Body of pancreas (tissue), 4 donors: Measurements from ENCODE around the gene SNX1. TPM values are rescaled to one million over a fixed set of nuclear protein-coding genes. Genes with fewer than 3 reads are reported as not detected.
"Not testable (repeated sequence)": the region's sequence is repeated elsewhere in the genome, so short reads cannot be mapped to it uniquely, and the experiment has no call there.

ENCODE experiments used
- ATAC-seq: fragments of 150-250 bp; one replicate; pipeline ENCODE4 v1.9.1; 2016
- DNase-seq, 4 donors: peaks; one replicate each; pipeline ENCODE4 v3.0.0-alpha.2; 2019
- H3K27ac ChIP-seq, 4 donors: fragments of 200-600 bp; sonication (generic); 1 replicate in 3 of 4; 2 replicates in 1 of 4; pipeline versions ENCODE4 v1.5.1 to v1.6.1; 2016 to 2019; ENCODE audit warnings: mild to moderate bottlenecking in 1 of 4, mixed read lengths in 1 of 4, moderate library complexity in 1 of 4
- H3K27me3 ChIP-seq, 2 donors: fragments of 200-600 bp; sonication (generic); one replicate each; pipeline ENCODE4 v1.6.0; 2016; ENCODE audit warnings: mild to moderate bottlenecking in 1 of 2
- H3K36me3 ChIP-seq, 2 donors: fragments of 200-600 bp; sonication (generic); replicated peaks in 1 of 2; 2 replicates each; pipeline ENCODE4 v1.5.1; 2016; ENCODE audit warnings: low read depth in 2 of 2; ENCODE audit not compliant: insufficient read depth in 1 of 2
- H3K4me1 ChIP-seq: fragments of 200-600 bp; sonication (generic); one replicate; pipeline ENCODE4 v1.6.0; 2016
- H3K4me3 ChIP-seq, 2 donors: fragments of 200-600 bp; sonication (generic); 1 replicate in 1 of 2; 2 replicates in 1 of 2; pipeline ENCODE4 v1.5.1; 2016 to 2019
- H3K9me3 ChIP-seq, 3 donors: fragments of 200-600 bp; sonication (generic); 1 replicate in 2 of 3; 2 replicates in 1 of 3; pipeline ENCODE4 v1.5.1; 2016
- CTCF ChIP-seq, 7 experiments: fragments of 450-650 bp in 4 of 7; fragments of 200-600 bp in 3 of 7; sonication (generic) in 3 of 7; IDR thresholded peaks; one replicate each; pipeline ENCODE4 v1.5.1; 2016 to 2019; ENCODE audit warnings: antibody characterized with exemption in 7 of 7
- POLR2A ChIP-seq, 3 donors: fragments of 450-650 bp; IDR thresholded peaks; one replicate each; pipeline ENCODE4 v1.6.1; 2016; ENCODE audit warnings: antibody characterized with exemption in 3 of 3, mild to moderate bottlenecking in 2 of 3
- WGBS, 2 donors: methylation state at CpG; one replicate each; pipeline ENCODE4 v1.1.5; 2017; 5-methylcytosine and 5-hydroxymethylcytosine counted together
- intact Hi-C: fragments of 100-400 bp; cut with DNase I; formaldehyde crosslinking; loops from one replicate; pipeline ENCODE4 v1.15.1; 2023
- total RNA-seq, 2 donors: library from RNA; depleted of rRNA; stranded (reverse); fragments of >200 nt; gene quantifications; one replicate each; pipeline ENCODE4 v1.1.0, GENCODE V29; 2016

The SNX1 gene
- total RNA-seq, 2 donors from 2014 or later, result 26.7 to 27.4 TPM

- no peak for DNase-seq
- peak; percentile 66 for ATAC-seq
Observed at GRCh38 chr15:64112073-64112772, 16.4 kb downstream of the SNX1 start.

GRCh38 chr15:64112904-64113303, 17.1 kb downstream of the SNX1 start:
- Histone ChIP-seq H3K4me3 (no peak overlapping the region), H3K36me3 (peaks cover 0 to 17% of the 10 kb centered on the region in 2 donors), H3K4me1 (peaks cover 29% of the 10 kb centered on the region), H3K27me3 (no peaks in the 10 kb centered on the region), H3K27ac (no peak overlapping the region), H3K9me3 (no peaks in the 10 kb centered on the region)
- TF ChIP-seq POLR2A (IDR thresholded peaks at IDR 0.05) (no peak), CTCF (IDR thresholded peaks at IDR 0.05) (no peak)
- intact Hi-C loops, result no loop called here
- ATAC-seq, result no peak
- 92 to 97% methylated on average over 1 of the region's 1 CpG for WGBS, 2 donors
- DNase-seq, result no peak

More at GRCh38 chr15:64112073-64112772, 16.4 kb downstream of the SNX1 start:
- TF ChIP-seq CTCF (IDR thresholded peaks at IDR 0.05), result no peak
- no peak for TF ChIP-seq POLR2A (IDR thresholded peaks at IDR 0.05)
- Histone ChIP-seq H3K27ac (peak overlapping the region in 1 of 4 donors; percentile 35), H3K36me3 (peaks cover 0 to 15% of the 10 kb centered on the region in 2 donors), H3K4me3 (no peak overlapping the region), H3K4me1 (peaks cover 36% of the 10 kb centered on the region), H3K9me3 (no peaks in the 10 kb centered on the region), H3K27me3 (no peaks in the 10 kb centered on the region)
- intact Hi-C loops, result no loop called here
- 34 to 45% methylated on average over 4 of the region's 4 CpGs for WGBS, 2 donors

DNA sequence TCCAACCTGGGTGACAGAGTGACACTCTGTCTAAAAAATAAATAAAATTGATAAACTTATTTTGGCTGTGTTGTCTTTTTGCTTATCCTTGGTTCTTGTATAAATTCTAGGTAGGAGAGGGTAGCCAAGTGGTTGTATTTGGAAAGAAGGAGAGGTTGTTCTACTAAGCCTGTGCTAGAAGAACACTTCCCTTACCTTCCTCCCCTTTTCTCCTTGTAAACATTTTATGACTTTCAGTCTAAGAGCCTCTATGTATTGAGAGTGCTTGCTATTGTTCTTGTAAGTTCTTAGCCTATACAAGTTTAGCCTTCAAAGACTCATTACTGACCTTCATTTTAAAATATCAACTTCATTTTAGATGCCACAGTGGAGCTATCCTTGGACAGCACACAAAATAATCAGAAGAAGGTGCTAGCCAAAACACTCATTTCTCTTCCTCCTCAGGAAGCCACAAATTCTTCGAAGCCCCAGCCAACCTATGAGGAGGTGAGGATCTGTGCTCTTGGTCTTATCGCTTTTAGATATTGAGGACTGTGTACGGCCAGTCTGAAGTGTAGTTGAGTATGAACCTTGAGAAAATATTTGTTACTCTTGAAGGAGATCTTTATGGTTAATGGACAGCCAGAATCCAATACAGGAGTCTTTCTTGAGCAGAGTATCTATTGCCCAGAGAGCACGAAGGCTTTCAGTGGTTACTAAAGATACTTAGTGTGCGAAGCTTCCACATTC, 22.1 kb downstream of the SNX1 start:
- no peak for ATAC-seq
- TF ChIP-seq POLR2A (IDR thresholded peaks at IDR 0.05) (no peak), CTCF (IDR thresholded peaks at IDR 0.05) (no peak)
- Histone ChIP-seq H3K27me3 (no peaks in the 10 kb centered on the region), H3K9me3 (no peaks in the 10 kb centered on the region), H3K36me3 (peaks cover 6 to 37% of the 10 kb centered on the region in 2 donors), H3K4me1 (no peaks in the 10 kb centered on the region), H3K27ac (no peak overlapping the region), H3K4me3 (no peak overlapping the region)
- no peak for DNase-seq
- intact Hi-C loops, result no loop called here
- 84 to 91% methylated on average over 5 of the region's 5 CpGs for WGBS, 2 donors

DNA sequence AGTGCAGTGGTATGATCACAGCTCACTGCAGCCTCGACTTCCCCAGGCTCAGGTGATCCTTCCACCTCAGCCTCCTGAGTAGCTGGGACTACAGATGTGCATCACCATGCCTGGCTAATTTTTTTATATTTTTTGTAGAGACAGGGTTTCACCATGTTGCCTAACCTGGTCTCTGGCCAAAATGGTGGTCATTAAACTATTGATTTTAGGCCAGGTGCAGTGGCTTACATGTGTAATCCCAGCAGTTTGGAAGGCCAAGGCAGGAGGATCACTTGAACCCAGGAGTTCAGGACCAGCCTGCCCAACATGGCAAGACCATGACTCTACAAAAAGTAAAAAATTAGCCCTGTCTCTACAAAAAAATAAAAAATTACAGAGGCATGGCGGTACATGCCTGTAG, 24.5 kb downstream of the SNX1 start:
- H3K27me3 ChIP-seq, H3K4me3 ChIP-seq, ATAC-seq, H3K4me1 ChIP-seq, DNase-seq, intact Hi-C loops, H3K27ac ChIP-seq, H3K9me3 ChIP-seq: not testable (repeated sequence)
- H3K36me3 ChIP-seq, result peaks cover 6 to 38% of the 10 kb centered on the region in 2 donors
- WGBS, 2 donors, result 98 to 100% methylated on average over 2 of the region's 2 CpGs

DNA sequence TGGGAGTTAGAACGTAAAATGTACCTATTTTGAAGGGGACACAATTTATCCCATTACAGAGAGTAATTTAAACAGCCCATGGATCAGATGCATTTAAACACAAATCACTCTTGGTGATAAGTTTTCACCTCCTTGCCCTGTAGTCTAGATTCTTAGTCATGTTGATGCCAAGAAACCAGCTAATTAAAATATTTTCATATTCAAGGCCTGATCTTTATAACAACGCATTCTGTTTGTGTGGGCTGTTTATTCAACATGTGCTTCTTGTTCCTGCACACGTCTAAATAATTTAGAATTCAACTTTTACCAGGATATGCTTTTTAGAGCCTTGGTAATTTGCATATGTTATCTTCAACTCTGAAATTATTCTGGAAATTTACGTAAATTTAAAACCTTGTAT, 25.8 kb downstream of the SNX1 start:
- Histone ChIP-seq H3K27ac (no peak overlapping the region), H3K36me3 (peaks cover 6 to 32% of the 10 kb centered on the region in 2 donors), H3K27me3 (no peaks in the 10 kb centered on the region), H3K4me3 (no peak overlapping the region), H3K9me3 (no peaks in the 10 kb centered on the region), H3K4me1 (no peaks in the 10 kb centered on the region)
- 89 to 90% methylated on average over 4 of the region's 4 CpGs for WGBS, 2 donors
- ATAC-seq, result no peak
- TF ChIP-seq POLR2A (IDR thresholded peaks at IDR 0.05) (no peak), CTCF (IDR thresholded peaks at IDR 0.05) (no peak)
- intact Hi-C loops, result no loop called here
- DNase-seq, result no peak
